Fibroblast of upper back skin (primary cell): Measurements from ENCODE around the gene ST8SIA6.

Source experiments
- DNase-seq: peaks from one replicate; pipeline ENCODE4 v3.0.0-alpha.2; 2013

Gene ST8SIA6

DNA sequence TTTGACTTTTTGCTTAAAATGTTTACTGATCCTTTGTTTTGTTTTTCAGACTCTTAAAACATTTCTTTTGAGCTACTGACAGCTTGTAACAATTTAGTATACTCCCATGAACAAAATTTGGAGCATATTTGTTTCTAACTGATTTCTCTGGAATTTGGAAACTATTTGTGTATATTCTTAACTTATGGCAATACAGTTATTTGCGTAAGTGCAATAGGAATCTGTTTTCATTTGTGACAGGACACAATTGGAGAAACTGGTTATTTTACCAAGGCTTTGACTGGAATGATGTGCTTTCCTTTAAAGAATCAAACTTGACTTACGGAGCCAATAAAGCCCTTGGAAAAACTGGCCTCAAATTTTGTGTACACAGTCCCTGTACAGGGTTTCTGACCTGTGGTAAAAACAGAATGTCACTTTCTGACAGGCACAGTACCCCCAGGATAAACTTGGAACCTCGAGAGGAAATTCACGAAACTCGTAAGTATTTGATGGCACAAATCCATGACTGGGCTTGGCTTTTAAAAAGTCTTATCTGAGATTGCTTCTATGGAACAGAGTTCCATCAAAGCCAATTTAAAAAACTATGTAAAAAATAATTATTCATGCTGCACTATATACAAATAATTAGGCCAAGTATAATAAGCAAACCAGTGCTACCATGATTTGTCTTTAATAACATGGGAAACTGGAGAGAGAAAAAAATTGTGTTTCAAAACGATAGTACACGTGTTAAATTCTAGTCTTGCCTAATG, 70.4 kb downstream of the ST8SIA6 start:
- no peak for DNase-seq

DNA sequence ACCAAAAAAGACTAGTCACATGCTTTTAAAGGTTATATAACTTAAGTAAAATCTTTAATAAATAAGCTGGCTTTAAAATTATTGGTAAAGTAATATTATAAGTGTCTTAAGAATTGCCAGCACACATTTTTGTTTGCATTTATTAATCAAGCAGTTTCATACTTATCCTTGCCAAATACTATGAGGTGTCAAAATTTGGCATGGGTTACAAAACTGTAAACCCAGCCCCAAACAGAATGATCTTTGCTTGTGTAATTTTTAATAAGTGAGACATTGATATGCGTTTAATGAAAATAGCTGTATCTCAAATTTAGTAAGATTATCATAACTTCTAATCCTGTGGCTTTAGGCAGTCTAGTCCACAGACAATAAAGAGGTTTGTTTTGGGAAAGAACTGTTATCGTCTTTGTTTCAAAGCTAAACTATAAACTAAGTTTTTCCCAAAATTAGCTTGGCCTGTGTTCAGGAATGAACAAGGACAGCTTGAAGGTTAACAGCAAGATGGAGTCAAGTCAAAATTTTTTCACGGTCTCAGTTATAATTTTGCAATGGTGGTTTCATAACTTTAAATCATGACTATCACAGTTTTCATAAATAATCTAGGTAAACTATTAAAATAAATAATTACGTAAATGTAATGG, 72.8 kb downstream of the ST8SIA6 start:
- DNase-seq = no peak

DNA sequence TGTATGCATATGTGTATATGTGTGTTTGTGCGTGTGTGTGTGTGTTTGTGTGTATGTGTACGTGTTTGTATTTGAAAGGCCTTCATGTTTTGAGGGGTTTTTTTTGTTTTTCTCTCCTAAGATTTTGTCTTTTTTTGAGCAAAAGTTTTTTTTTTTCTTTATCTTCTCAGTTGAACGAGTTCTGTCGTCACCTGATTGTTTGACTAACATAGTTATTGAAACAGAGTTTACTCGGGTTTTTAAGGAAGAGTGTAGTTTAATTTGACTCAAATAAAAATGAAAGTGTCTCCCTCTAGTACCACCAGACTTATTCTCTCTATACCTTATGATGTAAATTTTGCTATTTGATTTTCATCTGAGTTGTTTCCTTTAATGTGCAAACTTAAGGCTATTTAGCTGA, 73.5 kb downstream of the ST8SIA6 start:
- no peak for DNase-seq

DNA sequence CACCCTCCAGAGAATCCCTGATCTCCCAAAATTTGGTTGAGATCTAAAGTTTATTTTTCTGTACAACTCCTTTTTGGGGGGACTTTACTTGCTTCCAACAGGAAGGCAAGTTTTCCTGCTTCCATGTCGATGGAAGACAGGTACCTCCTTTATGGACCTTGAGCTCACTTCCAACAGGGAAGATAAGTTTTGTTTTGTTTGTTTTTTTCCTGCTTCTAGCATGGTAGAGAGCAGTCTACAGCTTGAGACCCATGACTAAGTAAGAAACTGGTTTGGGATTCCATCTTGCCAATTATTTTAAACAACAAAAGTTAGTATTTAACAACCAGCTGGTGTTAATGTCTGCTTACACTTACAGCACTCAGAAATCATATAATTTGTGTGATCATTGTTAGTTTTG, 74.4 kb downstream of the ST8SIA6 start:
- DNase-seq = no peak

DNA sequence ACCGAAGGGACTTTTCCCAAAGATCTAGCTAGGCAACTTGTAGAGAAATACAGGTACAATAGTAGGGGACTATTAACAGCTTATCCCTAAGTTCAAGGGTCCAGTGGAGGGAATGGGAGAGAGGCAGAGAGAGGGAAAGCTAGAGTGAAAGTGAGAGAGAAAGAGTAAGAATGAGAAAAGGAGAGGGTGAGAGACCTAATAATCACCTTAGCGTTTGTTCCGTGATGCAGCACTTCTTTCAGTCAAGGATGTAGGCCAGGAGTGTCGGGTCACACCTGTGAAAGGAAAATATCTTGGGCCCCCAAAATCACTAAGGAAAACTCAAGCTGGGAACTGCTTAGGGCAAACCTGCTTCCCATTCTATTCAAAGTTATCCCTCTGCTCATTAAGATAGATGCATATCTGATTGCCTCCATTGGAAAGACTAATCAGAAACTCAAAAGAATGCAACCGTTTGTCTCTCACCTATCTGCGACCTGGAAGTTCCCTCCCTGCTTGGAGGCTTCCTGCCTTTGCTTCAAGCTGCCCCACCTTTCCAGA, 75.2 kb downstream of the ST8SIA6 start:
- DNase-seq = no peak

DNA sequence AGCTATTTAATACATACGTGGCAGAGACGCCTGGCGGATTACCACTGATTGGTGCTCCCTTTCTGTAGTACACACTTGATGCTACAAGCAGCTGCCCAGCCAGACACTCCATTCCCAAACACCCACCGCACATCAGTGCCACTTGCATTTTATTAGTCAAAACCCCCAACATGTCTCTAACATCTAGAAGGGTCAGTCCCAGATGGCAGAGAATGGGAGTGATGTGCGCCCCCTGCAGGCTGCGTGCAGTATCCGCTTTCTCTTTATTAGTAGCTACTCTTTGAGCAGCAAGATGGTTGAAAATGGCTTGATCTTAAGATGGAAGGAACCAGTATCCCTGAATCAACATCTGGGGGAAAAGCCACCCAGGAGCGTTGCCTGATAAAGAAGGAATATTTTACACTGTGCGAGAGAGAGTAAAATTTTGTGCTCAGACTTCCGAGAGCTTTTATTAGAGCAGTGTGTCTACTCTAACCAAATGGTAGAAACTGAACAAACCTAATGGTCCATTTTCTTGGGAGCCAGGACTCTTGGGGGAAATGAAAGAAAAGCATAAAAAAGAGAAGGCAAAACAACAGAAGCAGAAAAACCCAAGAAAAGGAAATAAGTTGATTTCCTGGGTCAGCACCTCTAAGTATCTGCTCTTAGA, 78.3 kb downstream of the ST8SIA6 start:
- peak; percentile 7 for DNase-seq

DNA sequence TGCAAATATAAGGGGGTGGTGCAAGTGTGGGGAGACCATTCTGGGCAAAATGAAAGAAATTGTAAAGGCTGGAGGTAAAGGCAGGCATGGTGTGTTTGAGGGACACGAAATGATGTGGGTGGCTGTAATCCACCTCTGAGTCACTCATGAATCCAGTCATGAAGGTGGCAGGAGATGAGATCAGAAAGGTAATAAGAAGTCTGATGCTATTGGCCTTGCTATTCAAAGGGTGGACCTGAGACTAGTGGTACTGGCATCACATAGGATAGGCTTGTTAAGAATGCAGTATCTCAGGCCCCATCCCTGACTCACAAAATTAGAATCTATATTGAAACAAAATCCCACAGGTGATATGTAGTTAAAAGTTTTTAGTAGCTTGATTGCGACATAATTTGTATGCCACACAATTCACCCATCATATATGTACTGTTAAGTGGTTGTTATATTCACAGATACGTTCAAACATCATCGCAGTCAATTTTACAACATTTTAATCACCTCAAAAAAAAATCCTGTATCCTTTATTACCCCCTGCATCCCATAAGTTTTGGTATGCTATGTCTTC, 85.6 kb downstream of the ST8SIA6 start:
- DNase-seq = no peak

DNA sequence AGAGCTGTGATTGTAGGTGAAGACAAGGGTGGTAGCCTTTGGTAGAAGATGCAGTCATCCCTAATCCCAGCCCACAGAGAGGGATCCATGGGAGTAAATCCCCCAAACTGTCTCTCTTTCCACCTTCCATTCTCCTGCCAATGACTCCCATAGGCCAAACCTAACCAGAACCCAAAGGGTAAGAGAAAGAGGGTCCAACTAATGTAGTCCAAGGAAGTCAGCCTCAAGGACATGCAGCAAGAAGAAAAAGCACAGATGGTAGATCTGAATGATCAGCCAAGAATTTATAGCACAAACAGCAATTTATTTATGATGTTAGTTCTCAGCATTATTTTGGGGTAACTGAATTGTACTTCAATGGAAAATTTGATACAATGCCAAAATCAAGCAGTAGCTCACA, 87.7 kb downstream of the ST8SIA6 start:
- no peak for DNase-seq

DNA sequence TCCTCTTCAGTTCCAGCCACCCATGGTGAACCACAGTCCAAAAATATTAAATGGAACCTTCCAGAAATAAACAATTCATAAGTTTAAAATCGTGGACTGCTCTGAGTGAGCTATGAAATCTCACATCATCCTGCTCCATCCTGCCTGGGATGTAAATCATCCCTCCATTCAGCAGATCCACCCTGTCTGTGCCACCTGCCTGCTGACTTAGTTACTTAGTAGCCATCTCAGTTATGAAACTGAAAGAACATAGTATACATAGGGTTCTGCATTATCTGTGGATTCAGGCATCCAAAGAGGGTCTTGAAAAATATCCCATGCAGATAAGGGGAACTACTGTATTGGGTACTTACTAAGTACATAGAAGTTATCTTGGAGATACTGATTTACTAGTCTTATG, 89.0 kb downstream of the ST8SIA6 start:
- DNase-seq = no peak

DNA sequence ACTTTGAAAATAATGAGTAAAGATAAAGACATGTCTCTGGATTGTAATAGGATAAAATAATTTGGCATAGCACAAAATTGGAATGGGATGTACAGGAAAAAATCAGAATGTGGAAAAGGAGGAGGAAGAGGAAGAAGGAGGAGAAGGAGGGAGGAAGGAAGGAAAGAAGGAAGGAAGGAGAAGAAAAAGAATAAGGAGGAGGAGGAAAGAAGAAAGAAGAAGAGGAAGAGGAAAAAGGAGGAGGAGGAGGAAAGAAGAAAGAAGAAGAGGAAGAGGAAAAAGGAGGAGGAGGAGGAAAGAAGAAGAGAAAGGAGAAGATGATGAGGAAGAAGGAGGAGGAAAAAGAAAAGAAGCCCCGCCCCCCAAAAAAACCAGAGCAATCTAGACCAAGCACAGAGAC, 95.9 kb downstream of the ST8SIA6 start:
- DNase-seq = no peak

DNA sequence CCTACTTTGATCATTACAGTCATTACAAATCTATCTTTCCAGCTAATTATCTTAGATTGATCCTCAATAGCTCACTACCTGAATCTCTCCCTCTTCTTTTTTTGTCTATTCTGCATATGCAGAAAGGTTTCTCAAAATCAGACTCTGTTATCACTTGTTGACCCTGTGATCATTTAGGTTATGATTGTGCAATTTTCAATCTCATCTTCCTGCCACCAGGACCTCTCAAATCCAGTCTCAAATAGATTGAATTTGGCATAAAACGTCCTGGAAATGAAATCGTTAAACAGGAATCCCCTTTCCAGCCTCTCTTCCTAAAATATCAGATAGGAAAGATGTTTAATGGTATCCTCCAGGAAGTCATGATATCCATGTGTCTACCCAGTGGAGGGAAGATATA, 96.6 kb downstream of the ST8SIA6 start:
- DNase-seq = no peak

DNA sequence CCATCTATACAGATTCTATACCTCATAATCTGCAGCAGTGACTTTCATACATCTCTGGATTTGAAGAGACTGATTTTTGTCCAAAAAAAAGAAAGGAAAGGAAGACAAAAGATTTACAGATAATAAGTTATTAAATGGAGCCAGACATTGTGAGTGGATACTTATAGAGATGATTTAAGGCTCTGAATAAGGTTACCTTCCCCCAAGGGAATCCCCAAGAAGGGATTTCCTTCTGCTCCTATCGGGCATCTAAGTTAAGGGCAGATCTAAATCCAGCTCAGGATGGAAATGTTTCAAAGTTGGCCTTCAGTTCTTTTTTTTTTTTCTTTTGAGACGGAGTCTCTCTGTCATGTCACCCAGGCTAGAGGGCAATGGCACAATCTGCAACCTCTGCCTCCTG, 97.6 kb downstream of the ST8SIA6 start:
- DNase-seq = no peak

DNA sequence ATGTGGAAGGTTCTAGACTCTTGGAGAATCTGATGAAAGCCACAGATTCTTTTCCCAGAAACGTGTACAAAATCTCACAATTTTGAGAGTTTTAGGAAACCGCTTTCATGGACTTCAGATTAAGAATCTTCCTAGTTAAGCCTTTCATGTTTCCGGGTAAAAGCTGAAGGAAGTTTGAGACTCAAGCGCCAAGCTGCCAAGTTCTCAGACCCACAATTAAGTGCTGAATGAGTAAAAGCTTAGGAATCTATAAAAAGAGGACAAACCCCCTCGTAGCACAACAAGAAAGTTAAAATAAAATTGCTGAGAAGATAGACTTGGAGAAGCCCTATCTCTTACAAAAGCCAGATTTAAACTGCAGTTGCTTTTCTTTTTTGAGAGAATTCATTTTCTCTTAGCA, 99.6 kb downstream of the ST8SIA6 start:
- DNase-seq = peak; percentile 39

DNA sequence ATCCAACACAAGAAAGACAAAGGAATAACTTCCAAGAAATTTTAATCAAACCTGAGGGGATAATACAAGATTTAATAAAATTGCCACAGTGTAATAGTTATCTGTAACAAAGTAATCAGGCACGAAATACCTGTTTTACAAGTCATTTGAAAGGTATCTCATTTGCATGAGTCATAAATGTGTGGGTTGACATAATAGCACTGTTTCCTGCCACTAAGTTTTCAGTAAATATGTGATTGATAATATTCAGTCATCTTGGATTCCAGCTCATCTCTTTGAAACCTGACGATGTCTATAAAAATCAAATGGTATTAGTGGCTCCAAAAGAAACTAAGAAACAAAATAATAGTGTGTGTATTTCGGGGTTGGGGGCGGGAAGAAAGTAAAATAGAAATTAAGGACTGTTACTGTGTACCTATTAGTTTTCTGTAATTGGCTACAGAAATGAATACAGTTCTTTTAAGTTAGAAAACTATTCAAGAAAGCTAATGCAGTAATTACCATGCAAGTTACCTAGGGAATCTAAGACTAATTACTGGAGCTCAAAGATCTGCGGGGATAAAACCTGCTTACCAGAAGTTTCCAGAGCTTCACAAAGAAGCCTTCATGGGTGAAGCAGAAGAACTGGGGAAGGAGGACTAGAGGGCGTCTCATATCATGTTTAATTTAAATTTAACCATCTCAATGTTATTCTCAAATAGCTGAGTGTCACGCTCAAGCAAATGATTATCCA, 100.7 kb downstream of the ST8SIA6 start:
- peak; percentile 47 for DNase-seq

DNA sequence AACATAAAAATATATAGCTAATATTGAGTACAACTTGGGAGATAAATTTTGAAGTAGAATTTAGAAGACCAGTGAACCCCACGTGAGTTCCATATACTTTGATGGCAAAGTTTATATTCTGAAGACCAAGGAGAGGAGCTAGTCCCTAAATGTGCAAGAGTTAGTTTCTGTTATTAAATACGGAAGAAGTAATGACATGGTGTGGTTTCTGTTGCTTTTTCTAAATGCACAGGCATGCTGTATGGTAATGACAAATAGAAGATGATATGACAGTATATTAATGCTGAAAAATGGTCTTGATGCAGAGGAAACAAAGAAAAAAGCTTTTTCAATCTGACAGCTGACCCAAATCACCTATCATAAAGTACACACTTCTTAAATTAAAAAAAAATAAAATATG, 101.8 kb downstream of the ST8SIA6 start:
- DNase-seq = no peak

DNA sequence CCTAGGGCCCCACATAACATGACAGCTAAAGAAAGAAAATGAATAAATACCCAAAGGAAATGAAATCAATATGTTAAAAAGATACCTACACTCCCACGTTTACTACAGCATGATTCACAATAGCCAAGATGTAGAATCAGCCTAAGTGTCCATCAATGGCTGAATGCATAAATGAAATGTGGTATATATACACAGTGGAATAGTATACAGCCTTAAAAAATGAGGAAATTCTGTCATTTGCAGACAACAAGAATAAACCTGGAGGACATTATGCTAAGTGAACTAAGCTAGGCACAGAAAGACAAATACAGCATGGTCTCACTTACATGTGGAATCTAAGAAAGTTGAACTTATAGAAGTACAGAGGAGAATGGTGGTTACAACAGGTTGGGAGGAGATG, 102.9 kb downstream of the ST8SIA6 start:
- DNase-seq = no peak

DNA sequence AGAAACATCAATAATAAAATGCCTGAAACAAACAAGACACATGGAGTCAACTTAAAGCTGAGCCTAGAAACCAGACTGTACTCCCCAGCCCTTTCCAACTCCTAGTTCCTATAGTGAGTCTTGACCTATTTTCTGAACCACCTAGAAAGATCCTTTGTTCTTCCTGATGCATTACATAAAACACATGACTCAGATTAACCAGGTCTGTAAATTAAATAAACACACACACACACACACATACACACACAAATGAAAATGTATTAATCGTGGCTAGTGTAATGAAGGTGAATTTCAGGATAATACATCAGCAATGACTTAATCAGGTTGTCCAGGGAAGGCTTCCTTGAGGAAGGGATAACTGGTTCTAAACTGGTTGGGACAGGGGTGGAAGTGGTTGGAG, 104.7 kb downstream of the ST8SIA6 start:
- no peak for DNase-seq

DNA sequence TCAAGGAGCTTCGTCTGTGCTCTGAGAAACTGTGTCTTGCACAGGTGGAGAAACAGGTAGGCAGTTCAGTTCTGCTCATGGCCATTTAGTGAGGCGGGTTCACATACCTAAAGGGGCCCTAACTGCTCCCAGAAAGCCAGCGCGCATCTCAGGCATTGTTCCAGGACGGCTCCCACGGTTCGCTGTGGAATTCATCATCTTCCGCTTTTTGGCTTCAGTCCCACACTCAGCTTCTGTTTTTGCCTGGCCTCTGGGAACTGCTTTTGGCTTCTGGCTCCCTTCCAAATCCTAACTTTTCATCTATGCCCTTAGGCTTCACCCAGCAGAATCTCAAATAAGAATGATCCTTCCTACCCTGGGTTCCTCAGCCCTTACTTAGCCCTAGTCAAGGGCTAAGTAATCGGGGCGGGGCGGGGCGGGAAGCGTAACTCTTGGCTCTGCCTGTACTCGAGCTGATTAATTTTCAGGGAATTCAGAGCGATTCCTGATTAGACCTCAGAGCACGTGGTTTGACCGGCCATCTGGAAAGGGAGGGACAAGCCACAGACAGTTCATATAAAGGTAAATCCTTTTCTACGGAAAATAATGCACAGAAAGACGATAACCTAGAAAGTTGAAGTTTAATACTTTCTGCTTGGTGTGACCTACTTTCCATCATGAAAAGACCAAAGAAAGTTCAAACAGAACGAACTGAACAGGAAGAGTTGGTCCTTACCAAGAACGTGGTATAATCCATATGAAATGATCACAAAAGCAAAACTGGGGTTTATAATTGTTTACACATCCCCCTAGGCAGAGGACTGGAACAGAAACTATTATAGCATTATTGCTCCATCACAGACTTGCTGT, 105.7 kb downstream of the ST8SIA6 start:
- peak; percentile 91 for DNase-seq

DNA sequence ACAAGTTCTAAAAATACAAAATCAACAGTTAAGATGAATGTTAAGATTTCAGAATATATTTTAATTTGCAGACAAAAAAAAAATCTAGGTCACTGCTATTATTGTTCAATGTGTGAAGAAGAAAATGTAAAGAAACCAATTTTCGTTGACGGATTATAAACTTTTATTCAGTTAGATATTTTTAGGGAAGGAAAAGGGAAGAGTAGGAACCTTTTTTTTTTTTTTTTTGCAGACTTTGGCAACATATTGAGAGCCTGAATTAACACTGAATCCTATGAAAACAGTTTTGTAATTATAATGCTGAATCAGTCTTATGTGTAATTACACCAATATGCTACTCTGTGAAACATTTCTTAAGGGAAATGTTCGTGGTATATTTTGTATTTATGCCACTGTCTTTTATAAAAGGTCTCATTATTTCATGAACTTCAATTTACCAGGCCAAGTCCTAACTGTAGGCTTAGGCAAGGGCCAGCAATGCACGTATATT, 106.3 kb downstream of the ST8SIA6 start:
- DNase-seq = no peak

DNA sequence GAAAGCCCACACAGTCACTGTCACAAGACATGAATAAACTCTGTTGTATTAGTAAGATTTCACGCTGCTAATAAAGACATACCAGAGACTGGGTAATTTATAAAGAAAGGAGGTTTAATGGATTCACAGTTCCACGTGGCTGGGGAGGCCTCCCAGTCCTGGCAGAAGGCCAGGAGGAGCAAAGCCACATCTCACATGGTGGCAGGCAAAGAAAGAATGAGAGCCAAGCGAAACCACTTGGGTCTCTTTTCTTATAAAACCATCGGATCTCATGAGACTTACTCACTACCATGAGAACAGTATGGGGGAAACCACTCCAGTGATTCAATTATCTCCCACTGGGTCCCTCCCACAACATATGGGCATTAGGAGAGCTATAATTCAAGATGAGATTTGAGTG, 110.2 kb downstream of the ST8SIA6 start:
- DNase-seq = peak; percentile 81

DNA sequence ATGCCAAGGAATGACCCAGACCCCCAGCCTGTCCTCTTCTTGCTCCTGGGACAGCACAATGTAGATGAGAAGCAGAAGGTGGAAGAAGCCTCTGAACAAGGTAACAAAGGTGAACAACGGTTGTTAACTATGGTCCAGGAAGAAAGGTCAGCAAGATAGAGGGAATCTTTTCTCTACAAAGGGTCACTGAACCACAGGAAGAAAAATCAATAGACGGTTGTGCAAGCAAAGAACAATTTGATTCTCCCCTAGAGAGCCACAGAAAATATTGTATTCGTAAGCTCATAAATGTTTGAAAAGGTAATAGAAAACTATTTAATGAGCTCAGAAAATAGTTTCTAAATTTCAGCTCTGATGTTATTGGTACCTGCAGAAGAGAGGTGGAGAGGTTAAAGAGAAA, 111.3 kb downstream of the ST8SIA6 start:
- no peak for DNase-seq
